HepG2 (cell line): ENCODE data around the gene ABCB9. TPM values are rescaled to one million over a fixed set of nuclear protein-coding genes. Genes with fewer than 3 reads are reported as not detected.

Experiments
- ATAC-seq: fragments of 200-7000 bp; cut with Tn5 transposase; 3 replicates; pipeline ENCODE4 v1.9.1; 2020; ENCODE audit warnings: mild to moderate bottlenecking, moderate library complexity
- BruUV-seq: library from RNA; stranded (reverse); fragments of 400-500 nt; replicated peaks from 2 replicates; lab custom pipeline; 2021; lab: Mats Ljungman, UMichigan
- CTCF ChIA-PET: fragments of 300-600 bp; formaldehyde crosslinking; extraction: SDS; loops from one replicate; lab custom pipeline; 2021; ENCODE audit warnings: low total read pairs, inconsistent platforms, low intra/inter-chr PET ratio; lab: Yijun Ruan, JAX
- POLR2A ChIA-PET: fragments of 350-600 bp; sonication (Branson Sonifier 250); formaldehyde crosslinking; loops from one replicate; lab custom pipeline; 2020; ENCODE audit warnings: antibody characterized with exemption, inconsistent platforms; lab: Yijun Ruan, JAX
- DNase-seq: peaks from one replicate; pipeline ENCODE4 v3.0.0-alpha.2; 2015; ENCODE audit warnings: low spot score
- FAIRE-seq: peaks from 3 replicates; lab custom pipeline; 2011; peaks lifted over from hg19 to GRCh38; lab: Jason Lieb, UNC
- H2AFZ ChIP-seq: one replicate; pipeline ENCODE4 v1.6.1; 2011; ENCODE audit warnings: low read length, inconsistent platforms
- H3K27ac ChIP-seq: fragments of 300-600 bp; 3 replicates; pipeline ENCODE4 v1.8.0; 2011; ENCODE audit warnings: mixed run types, mild to moderate bottlenecking, mixed read lengths, low read length, inconsistent platforms; ENCODE audit not compliant: insufficient read depth; ENCODE audit errors: extremely low read length
- H3K27me3 ChIP-seq, 2 experiments: fragments of 200-600 bp in 1 of 2; 2 replicates in 1 of 2; 3 replicates in 1 of 2; pipeline versions ENCODE4 v1.6.0 to v1.8.0; 2011; ENCODE audit warnings: low read length in 2 of 2, mild to moderate bottlenecking in 2 of 2, moderate library complexity in 2 of 2, inconsistent platforms in 1 of 2; ENCODE audit not compliant: insufficient read depth in 2 of 2, control insufficient read depth in 1 of 2
- H3K36me3 ChIP-seq, 2 experiments: fragments of 200-600 bp in 1 of 2; replicated peaks in 1 of 2; 2 replicates in 1 of 2; 3 replicates in 1 of 2; pipeline versions ENCODE4 v1.5.1 to v1.8.0; 2011; ENCODE audit warnings: low read length in 2 of 2, inconsistent platforms in 1 of 2; ENCODE audit not compliant: insufficient read depth in 2 of 2, control insufficient read depth in 1 of 2
- H3K4me1 ChIP-seq: 2 replicates; pipeline ENCODE4 v1.5.1; 2012; ENCODE audit warnings: low read length, inconsistent platforms; ENCODE audit not compliant: insufficient read depth
- H3K4me2 ChIP-seq: 2 replicates; pipeline ENCODE4 v1.6.0; 2011; ENCODE audit warnings: low read depth, low read length, inconsistent platforms
- H3K4me3 ChIP-seq, 3 experiments: fragments of 200-600 bp in 1 of 3; sonication (generic), shearing (Covaris generic) in 1 of 3; replicated peaks in 1 of 3; 2 replicates each; pipeline ENCODE4 v1.5.1; 2011 to 2016; ENCODE audit warnings: low read length in 3 of 3, inconsistent platforms in 2 of 3, low read depth in 2 of 3, mild to moderate bottlenecking in 2 of 3, control low read depth in 1 of 3, mixed read lengths in 1 of 3; ENCODE audit not compliant: insufficient read depth in 1 of 3
- H3K79me2 ChIP-seq: one replicate; pipeline ENCODE4 v1.6.1; 2011; ENCODE audit warnings: low read length, inconsistent platforms; ENCODE audit not compliant: insufficient read depth
- H3K9ac ChIP-seq: 2 replicates; pipeline ENCODE4 v1.6.0; 2011; ENCODE audit warnings: mild to moderate bottlenecking, low read depth, low read length, inconsistent platforms; ENCODE audit not compliant: insufficient read depth
- H3K9me3 ChIP-seq: 2 replicates; pipeline ENCODE4 v1.5.1; 2012; ENCODE audit warnings: mild to moderate bottlenecking, low read length
- H4K20me1 ChIP-seq: 2 replicates; pipeline ENCODE4 v1.6.0; 2011; ENCODE audit warnings: inconsistent platforms, mild to moderate bottlenecking, low read length, moderate library complexity; ENCODE audit not compliant: insufficient read depth
- AGO1 ChIP-seq: fragments of 200-400 bp; formaldehyde crosslinking; IDR thresholded peaks from 2 replicates; pipeline ENCODE4 v1.6.1; 2017; ENCODE audit warnings: mild to moderate bottlenecking, low read depth, low read length, moderate library complexity; ENCODE audit not compliant: poor library complexity, severe bottlenecking
- ATF5 ChIP-seq: sonication (generic); formaldehyde crosslinking; IDR thresholded peaks from 2 replicates; pipeline ENCODE4 v1.4.0; 2020; ENCODE audit warnings: mild to moderate bottlenecking, low read depth, missing genetic modification reagents
- ISL2 ChIP-seq: sonication (generic); formaldehyde crosslinking; IDR thresholded peaks from 2 replicates; pipeline ENCODE4 v1.5.0; 2020; ENCODE audit warnings: missing genetic modification reagents
- KLF11 ChIP-seq: IDR thresholded peaks from 2 replicates; pipeline ENCODE4 v1.6.1; 2016; ENCODE audit warnings: missing compliant biosample characterization
- MEF2D ChIP-seq: sonication (generic); formaldehyde crosslinking; IDR thresholded peaks from 2 replicates; pipeline ENCODE4 v1.5.1; 2020; ENCODE audit warnings: mild to moderate bottlenecking, missing genetic modification reagents
- MXI1 ChIP-seq: IDR thresholded peaks from 3 replicates; pipeline ENCODE4 v1.6.1; 2012; ENCODE audit warnings: low read depth, low read length, inconsistent platforms, borderline replicate concordance
- SNAI1 ChIP-seq: sonication (generic); formaldehyde crosslinking; IDR thresholded peaks from 2 replicates; pipeline ENCODE4 v1.5.0; 2020; ENCODE audit warnings: mild to moderate bottlenecking, missing genetic modification reagents, borderline replicate concordance
- SNAPC4 ChIP-seq: sonication (generic); formaldehyde crosslinking; IDR thresholded peaks from 2 replicates; pipeline ENCODE4 v1.4.0; 2020; ENCODE audit warnings: mild to moderate bottlenecking, missing genetic modification reagents
- ZNF280D ChIP-seq: sonication (generic); formaldehyde crosslinking; IDR thresholded peaks from 2 replicates; pipeline ENCODE4 v1.5.1; 2020; ENCODE audit warnings: mild to moderate bottlenecking, missing genetic modification reagents
- ZNF317 ChIP-seq: sonication (generic); formaldehyde crosslinking; IDR thresholded peaks from 2 replicates; pipeline ENCODE4 v1.5.0; 2020; ENCODE audit warnings: mild to moderate bottlenecking, missing genetic modification reagents
- ZNF552 ChIP-seq: sonication (generic); formaldehyde crosslinking; IDR thresholded peaks from 2 replicates; pipeline ENCODE4 v1.9.0; 2022; ENCODE audit warnings: missing genetic modification reagents, mild to moderate bottlenecking, borderline replicate concordance
- ZNF605 ChIP-seq: sonication (generic); formaldehyde crosslinking; IDR thresholded peaks from 2 replicates; pipeline ENCODE4 v1.8.0; 2022; ENCODE audit warnings: mild to moderate bottlenecking, missing genetic modification reagents
- ZSCAN5A ChIP-seq: sonication (generic); formaldehyde crosslinking; IDR thresholded peaks from 2 replicates; pipeline ENCODE4 v1.8.0; 2022; ENCODE audit warnings: mild to moderate bottlenecking, missing genetic modification reagents, borderline replicate concordance
- WGBS: methylation state at CpG from one replicate; pipeline ENCODE4 v1.1.6; 2017; ENCODE audit warnings: low lambda C conversion rate; 5-methylcytosine and 5-hydroxymethylcytosine counted together
- in situ Hi-C: cut with HindIII; loops from 2 replicates; pipeline ENCODE4 v1.10.0; 2017; ENCODE audit warnings: low pct_unique_long_range_greater_than_20kb; ENCODE audit not compliant: extremely low pct_ligation_motif_present
- intact Hi-C: fragments of 100-400 bp; cut with micrococcal nuclease; formaldehyde crosslinking; loops from one replicate; pipeline ENCODE4 v1.10.0; 2022; ENCODE audit not compliant: unreplicated experiment
- polyA plus RNA-seq, 8 experiments: library from polyadenylated mRNA; depleted of rRNA in 3 of 8; stranded (reverse) in 7 of 8; unstranded in 1 of 8; fragments of >200 nt; fragmentation: Illumina TruSeq in 4 of 8; extraction: Trizol in 4 of 8; gene quantifications; 2 replicates each; pipeline versions ENCODE4 v1.2.1 to v1.2.3, GENCODE V29; 2011 to 2016; ENCODE audit warnings: low read depth in 4 of 8, missing spikeins in 1 of 8, mixed read lengths in 1 of 8; ENCODE audit not compliant: insufficient read depth in 1 of 8
- total RNA-seq, 5 experiments: library from RNA; depleted of rRNA; stranded (reverse); fragments of >200 nt; fragmentation: Illumina TruSeq; extraction: Trizol; gene quantifications; 2 replicates each; pipeline ENCODE4 v1.2.3, GENCODE V29; 2016; ENCODE audit warnings: low read depth in 1 of 5

The ABCB9 gene
- total and polyA plus RNA-seq, 2 of the 13 experiments (the other 11 are each of a cell fraction or from before 2014, with no cell fraction given), result 5.1 to 6.0 TPM

GRCh38 chr12:122979908-122980182, 13.6 kb upstream of the ABCB9 start:
- no peak for FAIRE-seq
- peak overlapping the region; percentile 96 for H3K4me2 ChIP-seq
- H3K4me3 ChIP-seq, result peak overlapping the region; percentile 87 to 99 (median 97)
- ATAC-seq, result no peak
- CTCF ChIA-PET, result no interaction called here
- H3K9ac ChIP-seq, result peak overlapping the region; percentile 94
- H3K79me2 ChIP-seq, result peaks cover 52% of the 10 kb centered on the region
- 72% methylated on average over 7 of the region's 7 CpGs for WGBS
- intact Hi-C loops, result loop anchor here (5.0 kb wide), 1 partner anchor 252 kb away; the partner anchor contains the start of genes MPHOSPH9 and MTRFR
- in situ Hi-C loops, result no loop called here
- TSS peak; percentile 41 for BruUV-seq
- no peak for DNase-seq
- peaks cover 1 to 19% of the 10 kb centered on the region in 2 experiments; a peak in 4 of 5 replicates for H3K36me3 ChIP-seq
- H4K20me1 ChIP-seq, result no peaks in the 10 kb centered on the region
- H3K9me3 ChIP-seq, result no peaks in the 10 kb centered on the region
- H3K27ac ChIP-seq, result peak overlapping the region; percentile 93
- peaks cover 74% of the 10 kb centered on the region for H3K4me1 ChIP-seq
- POLR2A ChIA-PET, result interaction anchor here (0.9 kb wide), 1 partner anchor 253 kb away, joined by 8 read pairs; the partner anchor contains the start of genes MPHOSPH9 and MTRFR
- H3K27me3 ChIP-seq, result no peaks in the 10 kb centered on the region; a peak in 1 of 5 replicates
- no peak overlapping the region for H2AFZ ChIP-seq
- TF ChIP-seq ATF5 (CRISPR knock-in tag) (no peak), KLF11 (peak; percentile 28; the same call in 1 of the 2 replicates), ZNF280D (CRISPR knock-in tag) (peak; percentile 35; the same call in 1 of the 2 replicates), MEF2D (0 out of 2 replicates have a peak, but pooled peaks have one; percentile 21), SNAI1 (CRISPR knock-in tag) (0 out of 2 replicates have a peak, but pooled peaks have one; percentile 54), SNAPC4 (peak; percentile 53; the same call in 1 of the 2 replicates), ISL2 (0 out of 2 replicates have a peak, but pooled peaks have one; percentile 7), ZSCAN5A (CRISPR knock-in tag) (no peak), AGO1 (no peak), ZNF605 (0 out of 2 replicates have a peak, but pooled peaks have one; percentile 51), ZNF552 (0 out of 2 replicates have a peak, but pooled peaks have one; percentile 29), MXI1 (0 out of 3 replicates have a peak, but pooled peaks have one; percentile 10), ZNF317 (CRISPR knock-in tag) (0 out of 2 replicates have a peak, but pooled peaks have one; percentile 68)
